HG02938 (cell line): ENCODE results near the gene VPS54.
A peak's percentile ranks its signal among the peaks of the same experiment; 100 is the strongest.

Experiments
- ATAC-seq: cut with Tn5 transposase; IDR thresholded peaks from one replicate; pipeline ENCODE4 v1.9.1; 2021; ENCODE audit warnings: mild to moderate bottlenecking, moderate library complexity; ENCODE audit not compliant: unreplicated experiment

VPS54 gene

GRCh38 chr2:63926815-63927214 is 92.4 kb downstream of the VPS54 start:
- ATAC-seq, result no peak

GRCh38 chr2:63914311-63914710 is 104.9 kb downstream of the VPS54 start:
- no peak for ATAC-seq

GRCh38 chr2:63903003-63903402 is 116.2 kb downstream of the VPS54 start:
- peak; percentile 85 for ATAC-seq

GRCh38 chr2:63902149-63902548 is 117.1 kb downstream of the VPS54 start:
- ATAC-seq, result no peak

- no peak for ATAC-seq
Observed at GRCh38 chr2:63899639-63900038, 119.6 kb downstream of the VPS54 start.

GRCh38 chr2:63898839-63899238 is 120.4 kb downstream of the VPS54 start:
- ATAC-seq, result no peak

- ATAC-seq, result no peak
Observed at GRCh38 chr2:63894167-63894566, 125.1 kb downstream of the VPS54 start.

- no peak for ATAC-seq
Observed at GRCh38 chr2:63893163-63893562, 126.1 kb downstream of the VPS54 start.

GRCh38 chr2:63891488-63892030 is 127.7 kb downstream of the VPS54 start:
- no peak for ATAC-seq

GRCh38 chr2:63890678-63891077 is 128.6 kb downstream of the VPS54 start:
- no peak for ATAC-seq

- ATAC-seq, result peak; percentile 76
Observed at GRCh38 chr2:63888490-63889402, 130.5 kb downstream of the VPS54 start.

GRCh38 chr2:63888053-63888452 is 131.2 kb downstream of the VPS54 start:
- ATAC-seq, result no peak

GRCh38 chr2:63886445-63886844 is 132.8 kb downstream of the VPS54 start:
- no peak for ATAC-seq

GRCh38 chr2:63882395-63883105 is 136.7 kb downstream of the VPS54 start:
- ATAC-seq, result no peak

GRCh38 chr2:63881205-63881604 is 138.0 kb downstream of the VPS54 start:
- ATAC-seq, result no peak

- ATAC-seq, result no peak
Observed at GRCh38 chr2:63880625-63881024, 138.6 kb downstream of the VPS54 start.

GRCh38 chr2:63879876-63880433 is 139.3 kb downstream of the VPS54 start:
- ATAC-seq, result no peak

GRCh38 chr2:63878486-63878885 is 140.7 kb downstream of the VPS54 start:
- ATAC-seq, result no peak

- no peak for ATAC-seq
Observed at GRCh38 chr2:63876311-63876710, 142.9 kb downstream of the VPS54 start.

- no peak for ATAC-seq
Observed at GRCh38 chr2:63875559-63876245, 143.5 kb downstream of the VPS54 start.

GRCh38 chr2:63875131-63875527 is 144.1 kb downstream of the VPS54 start:
- no peak for ATAC-seq
